HG02678 (cell line): ENCODE measurements around the gene SLC39A7.

Experiments
- ATAC-seq: cut with Tn5 transposase; IDR thresholded peaks from one replicate; pipeline ENCODE4 v1.9.1; 2021; ENCODE audit warnings: mild to moderate bottlenecking, moderate library complexity; ENCODE audit not compliant: unreplicated experiment

SLC39A7 gene

GRCh38 chr6:33204165-33204414 lies 3.4 kb downstream of the SLC39A7 start:
- ATAC-seq = no peak

GRCh38 chr6:33204415-33205190 lies 3.9 kb downstream of the SLC39A7 start, which contains the start of gene HSD17B8:
Gene HSD17B8 (plus strand): TSS chr6:33204655. CDS start chr6:33204669, 14 bp downstream.
- ATAC-seq = peak; percentile 59

- no peak for ATAC-seq
Measured at GRCh38 chr6:33205191-33206026, 4.7 kb downstream of the SLC39A7 start.

GRCh38 chr6:33206027-33206863 lies 5.6 kb downstream of the SLC39A7 start:
- ATAC-seq = no peak

GRCh38 chr6:33206864-33207551 lies 6.3 kb downstream of the SLC39A7 start:
- ATAC-seq = no peak

GRCh38 chr6:33207552-33208090 lies 7.0 kb downstream of the SLC39A7 start:
- no peak for ATAC-seq

GRCh38 chr6:33208091-33208967 lies 7.7 kb downstream of the SLC39A7 start, which contains the start of gene RING1:
Gene RING1 (plus strand): TSS chr6:33208500. CDS start chr6:33208823, 323 bp downstream.
- ATAC-seq = peak; percentile 56

- no peak for ATAC-seq
Measured at GRCh38 chr6:33209856-33210255, 9.2 kb downstream of the SLC39A7 start.

- ATAC-seq = no peak
Measured at GRCh38 chr6:33211136-33211535, 10.5 kb downstream of the SLC39A7 start.

GRCh38 chr6:33211666-33212422 lies 11.2 kb downstream of the SLC39A7 start:
- ATAC-seq = no peak

GRCh38 chr6:33212857-33213165 lies 12.1 kb downstream of the SLC39A7 start:
- no peak for ATAC-seq

- ATAC-seq = no peak
Measured at GRCh38 chr6:33213166-33213988, 12.7 kb downstream of the SLC39A7 start.

GRCh38 chr6:33213989-33214335 lies 13.3 kb downstream of the SLC39A7 start:
- ATAC-seq = no peak

- no peak for ATAC-seq
Measured at GRCh38 chr6:33215271-33216116, 14.8 kb downstream of the SLC39A7 start.

- ATAC-seq = no peak
Measured at GRCh38 chr6:33216117-33216649, 15.5 kb downstream of the SLC39A7 start.

- no peak for ATAC-seq
Measured at GRCh38 chr6:33217246-33217645, 16.6 kb downstream of the SLC39A7 start.

- no peak for ATAC-seq
Measured at GRCh38 chr6:33217681-33218080, 17.0 kb downstream of the SLC39A7 start.
